DND-41 (cell line): ENCODE measurements around the gene POLD2.

ENCODE experiments used
- ATAC-seq: fragments of 200-7000 bp; cut with Tn5 transposase; 3 replicates; pipeline ENCODE4 v1.9.1; 2021; ENCODE audit warnings: low read depth; ENCODE audit not compliant: insufficient read depth
- DNase-seq: peaks from one replicate; pipeline ENCODE4 v3.0.0-alpha.2; 2020
- H2AFZ ChIP-seq: 2 replicates; pipeline ENCODE4 v1.6.0; 2012; ENCODE audit warnings: low read depth, low read length
- H3K27ac ChIP-seq: 2 replicates; pipeline ENCODE4 v1.5.1; 2012; ENCODE audit warnings: low read length, inconsistent platforms
- H3K27me3 ChIP-seq: fragments of 200-600 bp; sonication (generic); 2 replicates; pipeline ENCODE4 v1.6.0; 2012; ENCODE audit warnings: low read length, mild to moderate bottlenecking, inconsistent platforms; ENCODE audit not compliant: insufficient read depth, poor library complexity
- H3K36me3 ChIP-seq: 2 replicates; pipeline ENCODE4 v1.5.1; 2012; ENCODE audit warnings: low read length, inconsistent platforms; ENCODE audit not compliant: insufficient read depth
- H3K4me1 ChIP-seq: 2 replicates; pipeline ENCODE4 v1.5.1; 2012; ENCODE audit warnings: mild to moderate bottlenecking, low read length; ENCODE audit not compliant: insufficient read depth
- H3K4me2 ChIP-seq: 2 replicates; pipeline ENCODE4 v1.6.0; 2012; ENCODE audit warnings: mild to moderate bottlenecking, moderate library complexity, low read length, inconsistent platforms; ENCODE audit not compliant: insufficient read depth
- H3K4me3 ChIP-seq, 2 experiments: fragments of 200-600 bp in 1 of 2; shearing (Covaris generic) in 1 of 2; 2 replicates each; pipeline ENCODE4 v1.5.1; 2012 to 2016; ENCODE audit warnings: inconsistent platforms in 2 of 2, low read length in 2 of 2, mild to moderate bottlenecking in 2 of 2, low read depth in 1 of 2, moderate library complexity in 1 of 2
- H3K79me2 ChIP-seq: 2 replicates; pipeline ENCODE4 v1.6.0; 2012; ENCODE audit warnings: low read length, inconsistent platforms; ENCODE audit not compliant: insufficient read depth
- H3K9ac ChIP-seq: 2 replicates; pipeline ENCODE4 v1.6.0; 2012; ENCODE audit warnings: low read depth, mild to moderate bottlenecking, inconsistent platforms, low read length, moderate library complexity
- H3K9me3 ChIP-seq: 2 replicates; pipeline ENCODE4 v1.5.1; 2012; ENCODE audit warnings: low read length, moderate library complexity, mild to moderate bottlenecking, inconsistent platforms; ENCODE audit not compliant: insufficient read depth, severe bottlenecking
- H4K20me1 ChIP-seq: 2 replicates; pipeline ENCODE4 v1.6.0; 2012; ENCODE audit warnings: low read length; ENCODE audit not compliant: insufficient read depth
- EZH2 ChIP-seq: IDR thresholded peaks from 3 replicates; pipeline ENCODE4 v1.6.1; 2012; ENCODE audit warnings: borderline replicate concordance, low read depth, mild to moderate bottlenecking, moderate library complexity, low read length, inconsistent platforms; ENCODE audit not compliant: severe bottlenecking
- TF ChIP-seq, protein P1 (sequence below): IDR thresholded peaks from 2 replicates; pipeline ENCODE4 v1.5.1; 2012; ENCODE audit warnings: borderline replicate concordance, low read length, moderate library complexity, mild to moderate bottlenecking; ENCODE audit not compliant: poor library complexity, severe bottlenecking; ENCODE audit errors: extremely low read depth

POLD2 gene

DNA sequence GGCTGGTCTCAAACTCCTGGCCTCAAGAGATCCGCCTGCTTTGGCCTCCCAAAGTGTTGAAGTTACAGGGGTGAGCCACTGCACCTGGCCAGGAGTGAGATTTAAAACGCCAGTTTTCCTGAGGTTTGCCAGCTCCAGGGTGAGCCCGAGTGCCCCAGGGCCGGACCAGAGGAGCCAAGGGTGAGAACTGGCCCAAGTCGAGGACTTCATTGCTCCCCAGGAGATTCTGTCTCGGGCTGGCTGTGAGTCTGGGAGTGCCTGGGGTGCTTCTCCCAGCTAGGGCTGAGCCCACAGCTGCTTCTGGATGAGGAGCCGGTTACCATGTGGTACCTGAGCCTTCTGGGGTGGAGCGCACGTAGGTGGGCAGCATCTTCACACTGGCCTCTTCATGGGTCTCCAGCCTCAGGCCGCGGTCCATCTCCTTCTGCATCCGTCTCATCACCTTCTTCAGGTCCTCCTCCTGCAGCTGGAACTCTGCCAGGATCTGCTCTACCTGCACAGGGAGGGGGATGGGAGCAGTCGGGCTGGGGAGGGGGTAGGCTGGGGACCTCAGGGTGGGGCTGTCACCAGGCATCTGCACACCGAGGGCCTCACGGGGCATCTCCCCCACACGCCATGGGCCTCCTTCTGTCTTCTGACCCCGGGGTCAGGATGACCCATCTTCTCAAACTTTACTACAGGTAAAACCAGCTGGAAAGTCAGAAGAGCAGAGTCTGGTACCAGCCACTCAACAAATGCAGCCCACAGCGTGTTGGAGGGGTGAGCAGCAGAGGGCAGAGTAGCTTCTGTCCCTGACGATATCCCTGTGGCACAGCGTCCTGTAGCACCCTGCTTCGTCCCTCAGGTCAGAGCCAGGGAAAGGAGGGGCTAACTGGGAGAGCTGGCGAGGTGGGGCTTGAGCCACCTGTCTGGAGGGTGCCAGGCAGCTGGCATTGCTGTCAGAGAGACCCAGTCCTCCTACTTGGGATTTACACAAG lies 29.9 kb upstream of the POLD2 start:
- ATAC-seq (no peak), DNase-seq (no peak)
- Histone ChIP-seq H3K36me3 (no peaks in the 10 kb centered on the region), H2AFZ (no peak overlapping the region), H3K27me3 (no peaks in the 10 kb centered on the region), H3K4me3 (no peak overlapping the region), H3K79me2 (no peaks in the 10 kb centered on the region), H3K9me3 (no peaks in the 10 kb centered on the region), H3K27ac (no peak overlapping the region), H4K20me1 (no peaks in the 10 kb centered on the region), H3K4me2 (no peak overlapping the region), H3K4me1 (no peaks in the 10 kb centered on the region), H3K9ac (no peak overlapping the region)
- TF ChIP-seq, protein P1, sequence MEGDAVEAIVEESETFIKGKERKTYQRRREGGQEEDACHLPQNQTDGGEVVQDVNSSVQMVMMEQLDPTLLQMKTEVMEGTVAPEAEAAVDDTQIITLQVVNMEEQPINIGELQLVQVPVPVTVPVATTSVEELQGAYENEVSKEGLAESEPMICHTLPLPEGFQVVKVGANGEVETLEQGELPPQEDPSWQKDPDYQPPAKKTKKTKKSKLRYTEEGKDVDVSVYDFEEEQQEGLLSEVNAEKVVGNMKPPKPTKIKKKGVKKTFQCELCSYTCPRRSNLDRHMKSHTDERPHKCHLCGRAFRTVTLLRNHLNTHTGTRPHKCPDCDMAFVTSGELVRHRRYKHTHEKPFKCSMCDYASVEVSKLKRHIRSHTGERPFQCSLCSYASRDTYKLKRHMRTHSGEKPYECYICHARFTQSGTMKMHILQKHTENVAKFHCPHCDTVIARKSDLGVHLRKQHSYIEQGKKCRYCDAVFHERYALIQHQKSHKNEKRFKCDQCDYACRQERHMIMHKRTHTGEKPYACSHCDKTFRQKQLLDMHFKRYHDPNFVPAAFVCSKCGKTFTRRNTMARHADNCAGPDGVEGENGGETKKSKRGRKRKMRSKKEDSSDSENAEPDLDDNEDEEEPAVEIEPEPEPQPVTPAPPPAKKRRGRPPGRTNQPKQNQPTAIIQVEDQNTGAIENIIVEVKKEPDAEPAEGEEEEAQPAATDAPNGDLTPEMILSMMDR, result peak; percentile 6
- no peak for TF ChIP-seq EZH2

- Histone ChIP-seq H3K36me3 (no peaks in the 10 kb centered on the region), H3K79me2 (no peaks in the 10 kb centered on the region), H3K9ac (no peak overlapping the region), H3K27me3 (no peaks in the 10 kb centered on the region), H3K4me2 (no peak overlapping the region), H4K20me1 (no peaks in the 10 kb centered on the region), H3K9me3 (no peaks in the 10 kb centered on the region), H3K4me3 (no peak overlapping the region), H3K27ac (no peak overlapping the region), H3K4me1 (no peaks in the 10 kb centered on the region), H2AFZ (no peak overlapping the region)
- no peak for DNase-seq
- TF ChIP-seq, protein P1, result no peak
- no peak for TF ChIP-seq EZH2
- ATAC-seq, result no peak
These were observed 28.6 kb upstream of the POLD2 start for GRCh38 chr7:44151956-44152355.

DNA sequence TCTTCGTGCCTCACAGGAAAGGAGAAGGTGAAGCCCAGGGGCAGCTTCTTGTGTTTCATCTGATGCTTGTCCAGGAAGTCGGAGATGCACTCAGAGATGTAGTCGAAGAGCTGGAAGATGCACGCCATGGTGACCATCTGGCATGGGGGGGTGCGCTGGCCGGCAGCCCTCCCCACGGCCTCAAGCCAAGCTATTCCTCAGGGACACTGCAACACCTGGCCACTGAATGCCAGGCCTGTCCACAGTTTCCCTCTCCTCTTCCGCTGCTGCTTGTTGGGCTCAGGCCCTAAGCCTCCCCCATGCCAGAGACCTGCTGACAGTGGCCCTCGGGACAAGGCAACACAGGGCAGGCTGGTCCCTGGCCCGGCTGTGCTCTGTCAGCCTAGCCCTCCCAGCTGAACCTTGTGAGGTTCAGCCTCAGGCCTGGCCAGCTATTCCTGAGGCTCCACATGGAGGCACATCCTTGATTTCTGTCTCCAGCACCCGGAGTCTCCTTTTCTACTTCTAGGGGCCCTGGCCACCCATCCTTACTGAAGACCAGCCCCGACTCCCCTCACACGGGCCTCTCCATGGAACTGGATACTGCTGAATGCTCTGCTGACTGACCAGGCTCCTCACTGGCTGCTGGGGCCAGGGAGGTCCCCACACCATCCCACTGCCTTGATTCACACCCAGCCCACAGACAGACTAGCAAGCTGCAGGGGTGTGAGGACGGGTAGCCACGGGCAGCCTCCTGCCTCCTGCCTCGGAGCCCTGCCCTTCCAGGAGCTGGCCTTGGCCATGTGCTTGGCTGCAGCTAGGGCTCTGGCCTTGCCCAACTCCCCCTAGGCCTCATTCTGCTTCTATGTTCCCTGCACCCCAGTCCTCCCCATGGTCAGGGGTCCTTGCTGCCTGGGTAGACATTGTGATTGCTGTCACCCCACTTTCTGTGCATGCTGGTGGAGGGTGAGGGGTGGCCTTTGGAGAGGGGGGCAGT lies 27.9 kb upstream of the POLD2 start:
- Histone ChIP-seq H3K27me3 (no peaks in the 10 kb centered on the region), H3K79me2 (no peaks in the 10 kb centered on the region), H3K27ac (no peak overlapping the region), H3K9me3 (no peaks in the 10 kb centered on the region), H3K36me3 (no peaks in the 10 kb centered on the region), H2AFZ (no peak overlapping the region), H3K4me3 (no peak overlapping the region), H3K9ac (no peak overlapping the region), H4K20me1 (no peaks in the 10 kb centered on the region), H3K4me2 (no peak overlapping the region), H3K4me1 (no peaks in the 10 kb centered on the region)
- ATAC-seq, result no peak
- no peak for TF ChIP-seq EZH2
- TF ChIP-seq, protein P1, result no peak
- DNase-seq, result no peak
